Neural crest cell (in vitro differentiated cells): ENCODE results near the gene B3GALNT2. TPM values are rescaled to one million over a fixed set of nuclear protein-coding genes. Genes with fewer than 3 reads are reported as not detected.
A peak's percentile ranks its signal among the peaks of the same experiment; 100 is the strongest.
"Not testable (repeated sequence)": the region's sequence is repeated elsewhere in the genome, so short reads cannot be mapped to it uniquely, and the experiment has no call there.

Source experiments
- DNase-seq: peaks from one replicate; pipeline ENCODE4 v3.0.0; 2021; ENCODE audit warnings: low read depth, mixed read lengths, low spot score
- H3K27ac Mint-ChIP-seq: one replicate; pipeline ENCODE4 v1.8.0; 2021; ENCODE audit warnings: mild to moderate bottlenecking, mixed read lengths; ENCODE audit not compliant: unreplicated experiment
- H3K27me3 Mint-ChIP-seq: 2 replicates; pipeline ENCODE4 v1.8.0; 2021; ENCODE audit warnings: low read depth, mild to moderate bottlenecking, mixed read lengths
- H3K36me3 Mint-ChIP-seq: 2 replicates; pipeline ENCODE4 v1.8.0; 2021; ENCODE audit warnings: low read depth, mild to moderate bottlenecking, mixed read lengths
- H3K4me1 Mint-ChIP-seq: 2 replicates; pipeline ENCODE4 v1.8.0; 2021; ENCODE audit warnings: mixed read lengths
- H3K4me3 Mint-ChIP-seq: one replicate; pipeline ENCODE4 v1.8.0; 2021; ENCODE audit warnings: mild to moderate bottlenecking, mixed read lengths
- H3K9me3 Mint-ChIP-seq: 2 replicates; pipeline ENCODE4 v1.8.0; 2021; ENCODE audit warnings: mixed read lengths
- total RNA-seq: library from RNA; stranded (reverse); gene quantifications from 2 replicates; pipeline ENCODE4 v1.2.1, GENCODE V29; 2021
- TF ChIP-seq, protein P1 (sequence below): fragments of 200-600 bp; sonication (generic); conservative IDR thresholded peaks from 2 replicates; pipeline ENCODE4 v1.5.0; 2021; ENCODE audit warnings: antibody characterized with exemption, mild to moderate bottlenecking

The B3GALNT2 gene
- total RNA-seq, 1 donor from 2014 or later = 29.5 TPM

DNA sequence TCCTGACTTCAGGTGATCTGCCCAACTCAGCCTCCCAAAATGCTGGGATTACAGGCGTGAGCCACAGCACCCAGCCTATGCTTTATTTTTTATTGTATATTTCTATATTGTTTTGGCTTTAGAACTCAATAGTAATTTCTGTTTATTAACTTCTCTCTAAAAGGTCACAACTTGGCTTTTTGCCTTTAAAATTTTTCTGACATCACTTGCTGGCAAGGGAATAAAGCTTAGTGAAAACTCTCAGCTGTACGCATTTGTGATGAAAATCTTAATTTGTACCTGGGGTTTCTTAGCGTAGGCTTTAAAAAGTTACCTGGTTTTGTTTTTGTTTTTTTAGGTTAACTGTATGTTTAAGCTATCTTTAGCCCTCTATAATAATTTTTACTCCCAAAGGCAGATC lies 36.2 kb downstream of the B3GALNT2 start:
- peaks cover 17% of the 10 kb centered on the region for H3K36me3 Mint-ChIP-seq

DNA sequence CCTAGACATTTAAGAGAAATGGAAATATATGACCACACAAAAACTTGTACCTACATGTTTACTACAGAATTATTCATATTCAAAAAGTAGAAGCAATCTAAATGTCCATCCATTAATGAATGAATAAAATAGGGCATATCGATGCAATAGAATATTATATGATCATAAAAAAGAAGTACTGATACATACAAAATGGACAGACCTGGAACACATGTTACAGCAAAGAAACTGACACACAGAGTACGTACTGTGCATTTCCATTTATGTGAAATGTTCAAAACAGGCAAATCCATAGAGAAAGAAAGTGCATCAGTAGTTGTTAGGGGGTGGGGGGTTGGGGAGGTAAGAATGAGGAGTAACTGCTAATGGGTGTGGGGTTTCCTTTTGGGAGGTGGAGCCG lies 39.2 kb downstream of the B3GALNT2 start:
- Mint-ChIP-seq H3K4me3 (no peak overlapping the region), H3K4me1 (no peaks in the 10 kb centered on the region), H3K36me3 (peaks cover 17% of the 10 kb centered on the region), H3K27me3 (no peaks in the 10 kb centered on the region), H3K9me3 (no peaks in the 10 kb centered on the region), H3K27ac (no peak overlapping the region)
- TF ChIP-seq, protein P1, sequence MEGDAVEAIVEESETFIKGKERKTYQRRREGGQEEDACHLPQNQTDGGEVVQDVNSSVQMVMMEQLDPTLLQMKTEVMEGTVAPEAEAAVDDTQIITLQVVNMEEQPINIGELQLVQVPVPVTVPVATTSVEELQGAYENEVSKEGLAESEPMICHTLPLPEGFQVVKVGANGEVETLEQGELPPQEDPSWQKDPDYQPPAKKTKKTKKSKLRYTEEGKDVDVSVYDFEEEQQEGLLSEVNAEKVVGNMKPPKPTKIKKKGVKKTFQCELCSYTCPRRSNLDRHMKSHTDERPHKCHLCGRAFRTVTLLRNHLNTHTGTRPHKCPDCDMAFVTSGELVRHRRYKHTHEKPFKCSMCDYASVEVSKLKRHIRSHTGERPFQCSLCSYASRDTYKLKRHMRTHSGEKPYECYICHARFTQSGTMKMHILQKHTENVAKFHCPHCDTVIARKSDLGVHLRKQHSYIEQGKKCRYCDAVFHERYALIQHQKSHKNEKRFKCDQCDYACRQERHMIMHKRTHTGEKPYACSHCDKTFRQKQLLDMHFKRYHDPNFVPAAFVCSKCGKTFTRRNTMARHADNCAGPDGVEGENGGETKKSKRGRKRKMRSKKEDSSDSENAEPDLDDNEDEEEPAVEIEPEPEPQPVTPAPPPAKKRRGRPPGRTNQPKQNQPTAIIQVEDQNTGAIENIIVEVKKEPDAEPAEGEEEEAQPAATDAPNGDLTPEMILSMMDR = no peak
- DNase-seq = no peak

More for the DNA sequence above, 36.2 kb downstream of the B3GALNT2 start:
- TF ChIP-seq, protein P1 = no peak
- no peaks in the 10 kb centered on the region for H3K4me1 Mint-ChIP-seq
- no peaks in the 10 kb centered on the region for H3K27me3 Mint-ChIP-seq
- no peak overlapping the region for H3K27ac Mint-ChIP-seq
- DNase-seq = no peak
- no peaks in the 10 kb centered on the region for H3K9me3 Mint-ChIP-seq
- H3K4me3 Mint-ChIP-seq = no peak overlapping the region

DNA sequence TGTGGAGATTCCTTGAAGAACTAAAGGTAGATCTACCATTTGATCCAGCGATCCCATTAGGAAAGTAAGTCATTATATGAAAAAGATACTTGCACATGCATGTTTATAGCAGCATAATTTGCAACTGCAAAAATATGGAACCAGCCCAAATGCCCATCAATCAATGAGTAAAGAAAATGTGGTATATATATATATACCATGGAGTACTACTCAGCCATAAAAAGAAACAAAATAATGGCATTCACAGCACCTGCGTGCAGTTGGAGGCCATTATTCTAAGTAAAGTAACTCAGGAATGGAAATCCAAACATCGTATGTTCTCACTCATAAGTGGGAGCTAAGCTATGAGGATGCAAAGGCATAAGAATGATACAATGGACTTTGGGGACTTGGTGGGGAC lies 41.4 kb downstream of the B3GALNT2 start:
- H3K36me3 Mint-ChIP-seq = peaks cover 13% of the 10 kb centered on the region
- not testable (repeated sequence) for H3K4me3 Mint-ChIP-seq, H3K4me1 Mint-ChIP-seq, DNase-seq, H3K27ac Mint-ChIP-seq, H3K27me3 Mint-ChIP-seq, H3K9me3 Mint-ChIP-seq

DNA sequence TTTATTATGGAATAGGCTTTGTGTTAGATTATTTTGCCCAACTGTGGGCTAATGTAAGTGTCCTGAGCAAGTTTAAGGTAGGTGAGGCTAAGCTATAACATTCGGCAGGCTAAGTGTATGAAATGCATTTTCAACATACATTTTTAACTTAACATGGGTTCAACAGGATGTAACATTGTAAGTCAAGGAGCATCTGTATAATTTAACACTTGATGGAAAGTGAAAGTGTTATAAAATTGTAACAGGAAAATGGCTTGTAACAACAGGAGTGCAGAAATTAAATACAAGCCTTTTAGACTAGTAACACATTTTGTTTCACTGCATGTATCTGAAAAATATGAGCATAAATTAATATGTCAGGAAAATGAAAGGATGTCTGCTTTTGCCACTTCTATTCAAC lies 42.3 kb downstream of the B3GALNT2 start:
- no peaks in the 10 kb centered on the region for H3K27me3 Mint-ChIP-seq
- H3K4me3 Mint-ChIP-seq = no peak overlapping the region
- H3K4me1 Mint-ChIP-seq = no peaks in the 10 kb centered on the region
- no peaks in the 10 kb centered on the region for H3K9me3 Mint-ChIP-seq
- DNase-seq = no peak
- peaks cover 13% of the 10 kb centered on the region for H3K36me3 Mint-ChIP-seq
- H3K27ac Mint-ChIP-seq = no peak overlapping the region
- TF ChIP-seq, protein P1 = no peak

DNA sequence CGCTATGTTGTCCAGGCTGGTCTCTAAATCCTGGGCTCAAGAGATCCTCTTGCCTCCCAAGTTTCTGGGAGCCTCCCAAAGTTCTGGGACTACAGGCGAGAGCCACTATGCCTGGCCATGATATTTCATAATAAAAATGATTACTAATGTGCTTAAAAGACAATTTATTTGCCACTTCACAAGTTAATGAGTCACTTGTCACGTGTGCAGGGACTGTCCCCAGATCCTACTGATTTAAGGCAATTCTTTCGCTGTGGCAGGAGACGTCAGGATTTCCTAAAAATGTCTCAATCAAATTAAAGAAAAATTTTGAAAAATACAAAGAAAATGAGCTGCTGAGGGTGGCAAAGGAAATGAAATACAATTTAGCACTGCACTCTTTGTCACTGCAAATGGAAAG lies 43.5 kb downstream of the B3GALNT2 start:
- Mint-ChIP-seq H3K36me3 (peaks cover 15% of the 10 kb centered on the region), H3K4me3 (no peak overlapping the region), H3K27me3 (no peaks in the 10 kb centered on the region), H3K4me1 (peaks cover 5% of the 10 kb centered on the region), H3K9me3 (no peaks in the 10 kb centered on the region), H3K27ac (no peak overlapping the region)
- no peak for DNase-seq
- TF ChIP-seq, protein P1 = no peak

DNA sequence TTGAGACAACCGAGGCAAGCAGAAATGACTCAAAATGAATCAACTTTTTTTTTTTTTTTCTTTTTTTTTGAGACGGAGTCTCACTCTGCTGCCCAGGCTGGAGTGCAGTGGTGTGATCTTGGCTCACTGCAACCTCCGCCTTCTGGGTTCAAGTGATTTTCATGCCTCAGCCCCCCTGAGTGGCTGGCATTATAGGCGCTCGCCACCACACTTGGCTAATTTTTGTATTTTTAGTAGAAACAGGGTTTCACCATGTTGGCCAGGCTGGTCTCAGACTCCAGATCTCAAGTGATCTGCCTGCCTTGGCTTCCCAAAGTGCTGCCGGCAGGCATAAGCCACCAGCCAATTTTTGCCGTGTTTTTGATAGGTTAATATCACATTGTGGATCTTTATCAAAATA lies 46.4 kb downstream of the B3GALNT2 start:
- not testable (repeated sequence) for DNase-seq, H3K36me3 Mint-ChIP-seq, H3K27me3 Mint-ChIP-seq, H3K27ac Mint-ChIP-seq, H3K4me3 Mint-ChIP-seq, H3K9me3 Mint-ChIP-seq
- peaks cover 13% of the 10 kb centered on the region for H3K4me1 Mint-ChIP-seq

DNA sequence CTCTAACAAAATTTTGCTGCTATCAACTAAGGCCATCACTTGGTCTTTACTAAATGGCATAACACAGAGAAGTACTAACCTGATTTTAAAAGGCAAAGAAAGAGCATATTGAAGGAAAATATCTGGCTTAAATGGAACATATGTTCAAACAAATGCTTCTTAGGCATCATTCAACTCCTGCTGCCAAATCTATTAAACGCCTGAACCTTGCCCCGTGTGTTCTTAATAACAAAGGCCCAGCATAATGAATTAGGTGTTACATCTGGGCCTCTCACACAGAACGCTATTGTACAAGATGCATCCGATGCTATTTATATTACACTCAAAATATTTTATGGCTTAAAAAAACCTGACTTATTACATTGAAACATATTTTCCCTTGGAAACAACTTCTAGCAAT lies 48.4 kb downstream of the B3GALNT2 start:
- no peaks in the 10 kb centered on the region for H3K9me3 Mint-ChIP-seq
- H3K27ac Mint-ChIP-seq = peak overlapping the region; percentile 76
- H3K4me3 Mint-ChIP-seq = no peak overlapping the region
- H3K27me3 Mint-ChIP-seq = no peaks in the 10 kb centered on the region
- peaks cover 9% of the 10 kb centered on the region for H3K36me3 Mint-ChIP-seq
- peaks cover 21% of the 10 kb centered on the region for H3K4me1 Mint-ChIP-seq
- DNase-seq = no peak
- TF ChIP-seq, protein P1 = no peak
